ENCODE results near the gene CKAP5.

DNA sequence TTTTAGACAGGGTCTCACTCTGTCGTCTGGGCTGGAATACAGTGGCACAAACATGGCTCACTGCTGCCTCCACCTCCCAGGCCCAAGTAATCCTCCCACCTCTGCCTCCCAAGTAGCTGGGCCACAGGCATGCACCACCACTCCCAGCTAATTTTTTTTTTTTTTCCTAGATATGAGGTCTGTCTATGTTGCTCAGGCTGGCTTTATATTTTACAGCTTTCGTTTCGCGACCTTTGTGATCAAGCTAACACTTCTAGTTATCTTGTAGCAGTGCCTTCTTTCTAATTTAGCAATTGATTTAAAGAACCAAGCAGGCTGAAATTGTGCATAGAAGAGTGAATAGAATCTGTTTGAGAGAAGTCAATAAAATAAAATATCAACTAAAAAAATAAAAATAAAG is 11.3 kb downstream of the CKAP5 start:
- TF ChIP-seq, protein P1, sequence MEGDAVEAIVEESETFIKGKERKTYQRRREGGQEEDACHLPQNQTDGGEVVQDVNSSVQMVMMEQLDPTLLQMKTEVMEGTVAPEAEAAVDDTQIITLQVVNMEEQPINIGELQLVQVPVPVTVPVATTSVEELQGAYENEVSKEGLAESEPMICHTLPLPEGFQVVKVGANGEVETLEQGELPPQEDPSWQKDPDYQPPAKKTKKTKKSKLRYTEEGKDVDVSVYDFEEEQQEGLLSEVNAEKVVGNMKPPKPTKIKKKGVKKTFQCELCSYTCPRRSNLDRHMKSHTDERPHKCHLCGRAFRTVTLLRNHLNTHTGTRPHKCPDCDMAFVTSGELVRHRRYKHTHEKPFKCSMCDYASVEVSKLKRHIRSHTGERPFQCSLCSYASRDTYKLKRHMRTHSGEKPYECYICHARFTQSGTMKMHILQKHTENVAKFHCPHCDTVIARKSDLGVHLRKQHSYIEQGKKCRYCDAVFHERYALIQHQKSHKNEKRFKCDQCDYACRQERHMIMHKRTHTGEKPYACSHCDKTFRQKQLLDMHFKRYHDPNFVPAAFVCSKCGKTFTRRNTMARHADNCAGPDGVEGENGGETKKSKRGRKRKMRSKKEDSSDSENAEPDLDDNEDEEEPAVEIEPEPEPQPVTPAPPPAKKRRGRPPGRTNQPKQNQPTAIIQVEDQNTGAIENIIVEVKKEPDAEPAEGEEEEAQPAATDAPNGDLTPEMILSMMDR (optimal IDR thresholded peaks at IDR 0.05 in 1 of 3, IDR thresholded peaks at IDR 0.05 in 1 of 3, conservative IDR thresholded peaks at IDR 0.05 in 1 of 3; ENCODE audit: extremely low read depth in 1 of 3, insufficient read depth in 2 of 3, low read length in 3 of 3) = no peak
- no peak for TF ChIP-seq EZH2 (IDR thresholded peaks at IDR 0.05; ENCODE audit: low read length)
